Stimulated activated naive CD8-positive, alpha-beta T cell treated with anti-CD3 and anti-CD28 coated beads, Interleukin-15, amount 100 ng/mL, for 72 hours (primary cell): Measurements from ENCODE around the gene POLR2C.
"Not testable (repeated sequence)": the region's sequence is repeated elsewhere in the genome, so short reads cannot be mapped to it uniquely, and the experiment has no call there.

Experiments used
- ATAC-seq: fragments of 150-1000 bp; cut with Tn5 transposase; 2 replicates; pipeline ENCODE4 v1.10.0; 2021; ENCODE audit warnings: mild to moderate bottlenecking, moderate library complexity
- DNase-seq, 2 donors: peaks; one replicate each; pipeline ENCODE4 v3.0.0; 2021 to 2022
- H3K27ac Mint-ChIP-seq, 2 donors: one replicate each; pipeline ENCODE4 v1.8.0; 2022; ENCODE audit warnings: mild to moderate bottlenecking in 2 of 2, mixed read lengths in 2 of 2, moderate library complexity in 2 of 2
- H3K27me3 Mint-ChIP-seq: one replicate; pipeline ENCODE4 v1.8.0; 2022; ENCODE audit warnings: mixed read lengths
- H3K4me1 Mint-ChIP-seq: one replicate; pipeline ENCODE4 v1.8.0; 2022; ENCODE audit warnings: mild to moderate bottlenecking, mixed read lengths
- H3K4me3 Mint-ChIP-seq, 2 donors: one replicate each; pipeline ENCODE4 v1.8.0; 2022; ENCODE audit warnings: mild to moderate bottlenecking in 2 of 2, mixed read lengths in 2 of 2, moderate library complexity in 1 of 2
- H3K9me3 Mint-ChIP-seq, 2 donors: one replicate each; pipeline ENCODE4 v1.8.0; 2022; ENCODE audit warnings: mixed read lengths in 2 of 2

Gene POLR2C

GRCh38 chr16:57439947-57440346 is 22.5 kb upstream of the POLR2C start:
- not testable (repeated sequence) for DNase-seq, H3K27me3 Mint-ChIP-seq, ATAC-seq, H3K4me3 Mint-ChIP-seq
- peaks cover 24% of the 10 kb centered on the region for H3K4me1 Mint-ChIP-seq
- peaks cover 0 to 14% of the 10 kb centered on the region in 2 donors for H3K9me3 Mint-ChIP-seq
- peak overlapping the region in 1 of 2 donors; percentile 78 for H3K27ac Mint-ChIP-seq

GRCh38 chr16:57440551-57440950 is 21.9 kb upstream of the POLR2C start:
- peaks cover 0 to 14% of the 10 kb centered on the region in 2 donors for H3K9me3 Mint-ChIP-seq
- H3K4me1 Mint-ChIP-seq: peaks cover 26% of the 10 kb centered on the region
- peak overlapping the region in 1 of 2 donors; percentile 78 for H3K27ac Mint-ChIP-seq
- not testable (repeated sequence) for DNase-seq, ATAC-seq, H3K27me3 Mint-ChIP-seq, H3K4me3 Mint-ChIP-seq

DNA sequence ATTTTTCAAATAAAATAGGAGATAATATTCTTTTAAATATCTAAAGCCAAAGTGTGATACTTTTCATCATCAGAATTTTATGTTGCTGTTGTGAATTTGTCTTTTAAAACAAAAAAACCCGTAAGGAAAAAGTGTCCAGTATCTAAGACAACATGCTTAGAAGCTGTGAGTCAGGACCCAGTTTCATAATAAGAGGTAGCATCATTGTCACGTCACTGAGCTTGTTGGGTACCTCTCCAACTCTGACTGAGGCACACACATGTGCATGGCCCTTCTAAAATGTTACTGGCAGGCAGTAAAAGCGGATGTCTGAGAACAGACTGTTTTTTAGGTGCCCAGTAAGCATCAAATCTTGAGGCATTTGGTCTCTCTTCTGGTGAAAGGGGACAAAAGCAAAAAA is 17.8 kb upstream of the POLR2C start:
- Mint-ChIP-seq H3K9me3 (peaks cover 0 to 14% of the 10 kb centered on the region in 2 donors), H3K27me3 (no peaks in the 10 kb centered on the region), H3K27ac (no peak overlapping the region), H3K4me1 (peaks cover 47% of the 10 kb centered on the region), H3K4me3 (no peak overlapping the region)
- no peak for ATAC-seq
- no peak for DNase-seq

GRCh38 chr16:57445510-57445909 is 17.0 kb upstream of the POLR2C start:
- Mint-ChIP-seq H3K9me3 (peaks cover 0 to 6% of the 10 kb centered on the region in 2 donors), H3K4me1 (peaks cover 45% of the 10 kb centered on the region), H3K4me3 (peak overlapping the region; percentile 32 to 95), H3K27me3 (no peaks in the 10 kb centered on the region), H3K27ac (no peak overlapping the region)
- DNase-seq (no peak), ATAC-seq (no peak)

- DNase-seq: peak; percentile 27 to 30
- Mint-ChIP-seq H3K4me3 (peak overlapping the region; percentile 90 to 95), H3K4me1 (peaks cover 41% of the 10 kb centered on the region), H3K27me3 (no peaks in the 10 kb centered on the region), H3K9me3 (no peaks in the 10 kb centered on the region), H3K27ac (peak overlapping the region; percentile 96 to 98)
- ATAC-seq: peak; percentile 57
Measured at GRCh38 chr16:57446531-57447185, 15.8 kb upstream of the POLR2C start.

DNA sequence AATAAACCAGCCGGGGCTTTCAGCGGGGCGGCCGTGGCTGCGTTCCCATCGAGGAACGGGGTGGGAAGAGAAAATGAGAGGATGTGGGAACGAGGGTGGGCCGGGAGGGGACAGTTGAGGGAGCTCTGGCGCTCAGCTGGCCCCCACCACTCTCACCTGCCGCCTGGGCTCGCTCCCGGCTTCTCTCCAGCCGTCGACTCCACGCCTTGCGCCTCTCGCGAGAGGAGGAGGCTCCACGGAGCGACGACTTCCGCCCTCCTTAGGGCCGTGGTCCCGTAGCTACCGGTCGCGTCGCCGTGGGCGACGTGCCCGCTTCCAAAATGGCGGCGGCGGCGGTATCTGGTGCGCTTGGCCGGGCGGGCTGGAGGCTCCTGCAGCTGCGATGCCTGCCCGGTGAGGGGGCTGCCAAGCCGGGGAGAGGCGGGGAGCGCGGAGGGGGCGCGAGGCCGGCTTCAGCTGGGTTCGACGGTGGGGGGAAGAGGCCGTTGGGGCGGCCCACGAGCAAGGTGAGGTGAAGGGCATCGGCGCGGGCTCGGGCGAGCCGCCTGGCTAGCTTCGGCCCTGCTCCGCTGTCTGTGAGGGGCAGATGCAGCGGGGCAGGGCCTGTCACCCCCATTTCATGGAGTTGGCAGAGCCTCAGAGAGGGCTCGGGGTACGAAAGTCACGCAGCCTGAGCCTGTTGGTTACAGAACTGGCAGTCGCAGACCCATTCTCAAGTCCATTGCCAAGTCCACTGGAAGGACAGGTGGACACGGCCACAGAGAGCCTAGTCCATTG is 15.1 kb upstream of the POLR2C start, which contains the start of the genes CIAPIN1 and COQ9:
Gene CIAPIN1 (minus strand): TSS at position 200 of the 777 bp plus-strand sequence. CDS start 6,457 bp downstream, outside the sequence.
Gene COQ9 (plus strand): TSS at position 294 of the 777 bp plus-strand sequence. CDS start 27 bp downstream, at position 321.
- ATAC-seq (peak; percentile 100), DNase-seq (peak; percentile 88 to 93)
- Mint-ChIP-seq H3K27me3 (no peaks in the 10 kb centered on the region), H3K4me1 (peaks cover 41% of the 10 kb centered on the region), H3K4me3 (peak within 1 kb of the TSS; percentile 90 to 95), H3K9me3 (no peaks in the 10 kb centered on the region), H3K27ac (peak within 1 kb of the TSS; percentile 96 to 98)

DNA sequence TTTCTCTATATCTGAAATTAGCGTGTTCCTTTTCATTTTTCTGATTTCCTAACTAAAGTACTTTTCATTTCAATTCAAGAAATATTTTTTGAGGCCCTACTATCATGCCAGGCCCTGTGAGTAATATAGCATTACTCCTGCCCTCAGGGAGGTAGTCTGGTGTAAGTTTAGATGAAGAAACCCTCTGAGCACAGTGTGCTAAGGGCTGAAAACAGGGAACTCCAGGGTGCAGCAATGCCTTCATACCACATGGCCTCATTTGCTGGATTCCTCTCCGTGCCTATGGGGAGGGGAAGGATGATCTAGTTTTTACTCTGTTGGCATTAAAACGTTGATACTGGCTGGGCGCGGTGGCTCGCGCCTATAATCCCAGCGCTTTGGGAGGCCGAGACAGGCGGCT is 10.5 kb upstream of the POLR2C start:
- ATAC-seq (no peak), DNase-seq (no peak)
- Mint-ChIP-seq H3K27me3 (no peaks in the 10 kb centered on the region), H3K27ac (no peak overlapping the region), H3K9me3 (no peaks in the 10 kb centered on the region), H3K4me3 (no peak overlapping the region), H3K4me1 (peaks cover 21% of the 10 kb centered on the region)

DNA sequence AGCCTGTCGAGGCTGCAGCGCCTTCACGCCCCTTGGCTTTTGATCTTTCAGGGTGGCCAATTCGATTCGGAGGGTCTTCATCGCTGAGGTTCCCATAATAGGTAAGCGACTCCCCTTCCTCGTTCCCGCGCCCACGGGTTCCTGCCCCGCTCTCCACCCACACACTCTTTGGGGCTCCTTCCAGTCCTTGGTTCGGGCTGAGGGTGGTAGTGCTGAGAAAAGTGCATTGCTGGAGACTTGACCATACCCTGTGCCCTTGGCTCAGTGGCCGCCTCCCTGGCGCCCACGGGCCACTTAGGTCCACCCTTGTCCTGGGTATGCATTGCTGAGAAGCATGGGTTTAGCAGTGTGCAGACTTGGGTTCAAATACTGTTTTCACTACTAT is 491 bp downstream of the POLR2C start:
- H3K27ac Mint-ChIP-seq: peak overlapping the region; percentile 93 to 100
- peak overlapping the region; percentile 99 to 100 for H3K4me3 Mint-ChIP-seq
- ATAC-seq (peak; percentile 57), DNase-seq (no peak)
- H3K9me3 Mint-ChIP-seq: no peaks in the 10 kb centered on the region
- peaks cover 33% of the 10 kb centered on the region for H3K4me1 Mint-ChIP-seq
- H3K27me3 Mint-ChIP-seq: no peaks in the 10 kb centered on the region

GRCh38 chr16:57464523-57464922 is 2.0 kb downstream of the POLR2C start:
- DNase-seq: no peak
- Mint-ChIP-seq H3K4me1 (peaks cover 33% of the 10 kb centered on the region), H3K9me3 (no peaks in the 10 kb centered on the region), H3K4me3 (no peak overlapping the region), H3K27ac (peak overlapping the region in 1 of 2 donors; percentile 41), H3K27me3 (no peaks in the 10 kb centered on the region)
- no peak for ATAC-seq

GRCh38 chr16:57468346-57468745 is 5.9 kb downstream of the POLR2C start:
- Mint-ChIP-seq H3K9me3 (no peaks in the 10 kb centered on the region), H3K27ac (no peak overlapping the region), H3K27me3 (no peaks in the 10 kb centered on the region), H3K4me3 (no peak overlapping the region), H3K4me1 (peaks cover 35% of the 10 kb centered on the region)
- DNase-seq (no peak), ATAC-seq (no peak)

- ATAC-seq (no peak), DNase-seq (no peak)
- Mint-ChIP-seq H3K9me3 (no peaks in the 10 kb centered on the region), H3K4me1 (peaks cover 28% of the 10 kb centered on the region), H3K27me3 (no peaks in the 10 kb centered on the region), H3K4me3 (no peak overlapping the region), H3K27ac (no peak overlapping the region)
Measured at GRCh38 chr16:57469046-57469445, 6.6 kb downstream of the POLR2C start.

DNA sequence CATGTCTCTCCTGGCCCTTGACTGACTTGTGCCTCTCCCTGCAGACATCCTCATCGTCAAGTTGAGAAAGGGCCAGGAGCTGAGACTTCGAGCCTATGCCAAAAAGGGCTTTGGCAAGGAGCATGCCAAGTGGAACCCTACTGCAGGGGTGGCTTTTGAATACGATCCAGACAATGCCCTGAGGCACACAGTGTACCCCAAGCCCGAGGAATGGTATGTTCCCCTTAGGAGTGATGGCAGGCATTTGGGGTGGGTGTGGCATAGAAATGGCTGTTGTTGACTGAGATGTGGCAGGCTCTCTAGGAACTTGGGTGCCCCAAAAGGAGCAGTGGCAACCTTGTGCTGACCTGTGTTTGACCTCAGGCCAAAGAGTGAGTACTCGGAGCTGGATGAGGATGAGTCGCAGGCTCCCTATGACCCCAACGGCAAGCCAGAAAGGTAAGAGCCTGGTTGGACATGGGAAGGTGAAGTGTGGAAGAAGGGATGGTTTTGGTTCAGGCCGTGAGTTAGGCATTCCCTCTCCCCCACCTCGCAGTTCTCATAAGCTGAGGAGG is 7.5 kb downstream of the POLR2C start:
- ATAC-seq (no peak), DNase-seq (no peak)
- H3K9me3 Mint-ChIP-seq: no peaks in the 10 kb centered on the region
- H3K4me1 Mint-ChIP-seq: peaks cover 24% of the 10 kb centered on the region
- no peaks in the 10 kb centered on the region for H3K27me3 Mint-ChIP-seq
- H3K27ac Mint-ChIP-seq: peak overlapping the region in 1 of 2 donors; percentile 79
- H3K4me3 Mint-ChIP-seq: no peak overlapping the region

DNA sequence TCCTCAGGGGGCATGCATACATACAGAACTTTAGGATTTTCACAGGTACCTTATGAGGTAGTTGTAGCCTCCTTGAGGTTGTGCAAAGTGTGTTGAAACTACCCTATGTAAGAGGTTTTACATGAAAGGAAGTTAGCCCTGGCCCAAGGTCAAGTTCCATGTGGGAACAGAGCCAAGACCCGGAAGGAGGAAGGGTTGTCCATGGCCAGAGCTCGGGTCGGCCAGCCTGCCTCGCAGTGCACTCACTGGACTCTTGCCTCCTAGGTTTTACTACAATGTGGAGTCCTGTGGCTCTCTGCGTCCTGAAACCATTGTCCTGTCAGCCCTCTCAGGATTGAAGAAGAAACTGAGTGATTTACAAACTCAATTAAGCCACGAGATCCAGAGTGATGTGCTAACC is 8.2 kb downstream of the POLR2C start:
- peaks cover 24% of the 10 kb centered on the region for H3K4me1 Mint-ChIP-seq
- DNase-seq: no peak

DNA sequence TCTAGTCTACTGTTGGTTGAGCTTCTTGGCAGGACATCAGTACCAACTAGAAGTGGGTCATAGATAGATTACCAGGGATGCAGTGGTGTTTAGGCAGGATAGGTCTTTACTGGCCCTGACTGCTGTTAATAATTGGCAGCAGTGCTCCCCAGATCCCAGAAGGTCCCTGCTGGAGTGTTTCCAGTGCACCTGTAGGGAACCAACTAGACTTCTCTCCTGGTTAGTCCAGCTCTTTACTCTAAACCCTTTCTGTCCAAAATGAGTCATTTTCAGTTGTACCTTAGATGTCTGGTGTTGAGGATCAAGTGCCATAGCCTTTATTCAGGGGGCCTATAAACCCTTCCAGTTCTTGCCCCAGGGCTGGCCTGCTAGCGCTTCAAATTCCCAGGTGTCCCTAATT is 8.7 kb downstream of the POLR2C start:
- no peak overlapping the region for H3K27ac Mint-ChIP-seq

More for the DNA sequence above, 8.2 kb downstream of the POLR2C start:
- H3K27ac Mint-ChIP-seq: peak overlapping the region in 1 of 2 donors; percentile 61
- no peaks in the 10 kb centered on the region for H3K27me3 Mint-ChIP-seq
- no peaks in the 10 kb centered on the region for H3K9me3 Mint-ChIP-seq
- H3K4me3 Mint-ChIP-seq: no peak overlapping the region
- ATAC-seq: no peak

DNA sequence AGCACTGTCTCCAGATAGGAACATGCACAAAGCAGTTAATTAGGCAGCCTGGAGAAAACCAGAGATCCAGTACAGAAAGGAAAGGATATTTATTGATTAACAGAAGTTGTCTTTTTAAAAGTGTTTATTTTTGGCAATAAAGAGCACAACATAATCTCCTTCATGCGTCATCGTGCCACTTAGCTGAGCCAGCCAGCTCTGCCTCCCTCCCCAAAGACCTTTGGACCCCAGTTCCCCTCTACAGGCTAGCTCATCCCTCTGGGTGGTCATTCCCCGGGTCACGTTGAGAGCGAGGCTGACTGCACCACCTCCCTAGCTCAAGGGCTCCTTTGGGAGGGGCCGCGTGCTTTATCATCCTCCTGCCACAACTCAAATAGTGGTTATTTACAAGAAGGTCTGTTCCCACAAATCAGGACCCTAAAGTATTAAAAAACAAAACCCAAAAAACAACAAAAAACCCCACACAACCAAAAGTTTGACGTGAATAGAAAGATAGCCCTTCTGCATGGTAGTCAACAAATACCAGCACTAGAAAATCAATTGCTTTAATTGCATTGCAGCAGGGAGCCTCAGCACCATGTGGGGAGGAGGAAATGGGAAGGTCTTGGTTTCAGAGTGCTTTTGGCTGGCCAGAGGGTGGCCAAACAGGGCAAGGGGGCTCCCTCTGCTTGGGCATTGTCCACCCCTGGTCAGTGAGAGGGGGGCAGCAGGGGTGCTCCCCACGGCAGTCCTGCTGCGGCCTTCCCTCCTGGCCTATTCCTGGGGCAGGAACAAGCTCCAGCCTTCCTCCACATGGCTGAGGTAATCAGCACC is 9.6 kb downstream of the POLR2C start:
- no peaks in the 10 kb centered on the region for H3K9me3 Mint-ChIP-seq
- H3K27me3 Mint-ChIP-seq: no peaks in the 10 kb centered on the region
- no peak overlapping the region for H3K27ac Mint-ChIP-seq

More for the DNA sequence above, 8.7 kb downstream of the POLR2C start:
- Mint-ChIP-seq H3K4me3 (no peak overlapping the region), H3K9me3 (no peaks in the 10 kb centered on the region), H3K27me3 (no peaks in the 10 kb centered on the region), H3K4me1 (peaks cover 24% of the 10 kb centered on the region)
- DNase-seq: no peak
- ATAC-seq: no peak

More for the DNA sequence above, 9.6 kb downstream of the POLR2C start:
- H3K4me3 Mint-ChIP-seq: no peak overlapping the region
- H3K4me1 Mint-ChIP-seq: peaks cover 28% of the 10 kb centered on the region
- no peak for DNase-seq
- no peak for ATAC-seq
